NT2/D1 (cell line): ENCODE results near the gene TRIL.

ENCODE experiments used
- DNase-seq: peaks from one replicate; pipeline ENCODE4 v3.0.0-alpha.2; 2011; ENCODE audit warnings: low read depth, low spot score
- H3K27me3 ChIP-seq: 2 replicates; pipeline ENCODE4 v1.6.0; 2011; ENCODE audit warnings: mild to moderate bottlenecking; ENCODE audit not compliant: insufficient read length, insufficient read depth
- H3K36me3 ChIP-seq: 2 replicates; pipeline ENCODE4 v1.6.1; 2011; ENCODE audit warnings: mild to moderate bottlenecking, low read length, mixed read lengths; ENCODE audit not compliant: insufficient read depth, insufficient read length
- H3K4me1 ChIP-seq: 2 replicates; pipeline ENCODE4 v1.5.1; 2011; ENCODE audit not compliant: insufficient read depth, insufficient read length
- H3K4me3 ChIP-seq: 2 replicates; pipeline ENCODE4 v1.5.1; 2011; ENCODE audit warnings: low read depth; ENCODE audit not compliant: insufficient read length
- H3K9ac ChIP-seq: 2 replicates; pipeline ENCODE4 v1.6.0; 2011; ENCODE audit warnings: low read depth; ENCODE audit not compliant: insufficient read length
- H3K9me3 ChIP-seq: 2 replicates; pipeline ENCODE4 v1.5.1; 2011; ENCODE audit warnings: mild to moderate bottlenecking, low read length; ENCODE audit not compliant: insufficient read depth
- SUZ12 ChIP-seq: IDR thresholded peaks from 2 replicates; pipeline ENCODE4 v1.6.1; 2011; ENCODE audit not compliant: insufficient read length, insufficient read depth; ENCODE audit errors: extremely low read depth
- YY1 ChIP-seq: IDR thresholded peaks from 2 replicates; pipeline ENCODE4 v1.6.1; 2011; ENCODE audit not compliant: insufficient read length, insufficient read depth
- ZNF274 ChIP-seq: IDR thresholded peaks from 2 replicates; pipeline ENCODE4 v1.6.1; 2011; ENCODE audit warnings: mild to moderate bottlenecking, low read depth, low read length

The TRIL gene

DNA sequence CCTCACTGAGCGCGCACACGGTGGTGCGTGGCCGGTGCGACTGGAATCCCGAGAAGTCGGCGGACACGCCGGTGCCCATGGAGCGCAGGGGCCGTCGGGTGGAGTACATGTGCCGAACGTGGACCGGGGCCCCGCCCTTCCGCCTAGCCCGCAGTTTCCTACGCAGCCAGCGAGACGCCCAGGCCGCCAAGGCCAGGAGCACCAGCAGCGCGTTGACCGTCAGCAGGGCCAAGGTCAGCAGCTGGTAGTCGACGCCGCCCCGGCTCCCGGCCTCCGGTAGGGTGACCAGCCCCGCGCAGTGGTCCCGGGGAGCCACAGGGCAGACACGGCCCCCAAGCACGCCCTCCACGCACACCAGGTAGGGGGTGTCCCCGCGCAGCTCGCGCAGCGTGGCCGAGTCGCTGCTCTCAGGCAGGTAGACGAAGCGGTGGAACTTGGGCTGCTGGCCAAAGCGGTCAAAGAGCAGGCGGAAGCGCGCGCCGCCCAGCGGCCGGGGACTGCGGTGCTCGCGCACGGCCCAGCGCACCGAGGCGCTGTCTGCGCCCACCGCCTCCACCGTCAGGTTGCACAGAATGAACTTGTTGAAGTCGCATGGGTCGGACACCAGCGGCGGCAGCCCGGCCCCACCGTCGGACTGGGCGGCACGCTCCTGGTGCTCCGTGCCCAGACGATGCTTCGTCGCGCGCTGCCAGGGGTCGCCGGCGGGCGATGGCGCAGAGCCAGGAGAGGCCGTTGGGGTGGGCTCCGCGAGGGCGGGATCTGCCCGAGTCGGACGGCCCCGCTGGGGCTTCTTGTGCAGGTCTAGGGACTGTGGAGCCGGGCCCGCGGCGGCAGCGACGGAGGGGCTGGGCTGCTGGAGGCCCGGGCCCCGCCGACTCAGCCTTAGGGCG, 2.2 kb downstream of the TRIL start:
- Histone ChIP-seq H3K9ac (peak overlapping the region; percentile 45), H3K27me3 (peaks cover 44% of the 10 kb centered on the region), H3K9me3 (peaks cover 19% of the 10 kb centered on the region; the same call in 1 of the 2 replicates), H3K36me3 (no peaks in the 10 kb centered on the region), H3K4me3 (peak overlapping the region; percentile 32), H3K4me1 (peaks cover 13% of the 10 kb centered on the region)
- no peak for TF ChIP-seq ZNF274
- no peak for TF ChIP-seq SUZ12
- TF ChIP-seq YY1, result no peak
- DNase-seq, result no peak

DNA sequence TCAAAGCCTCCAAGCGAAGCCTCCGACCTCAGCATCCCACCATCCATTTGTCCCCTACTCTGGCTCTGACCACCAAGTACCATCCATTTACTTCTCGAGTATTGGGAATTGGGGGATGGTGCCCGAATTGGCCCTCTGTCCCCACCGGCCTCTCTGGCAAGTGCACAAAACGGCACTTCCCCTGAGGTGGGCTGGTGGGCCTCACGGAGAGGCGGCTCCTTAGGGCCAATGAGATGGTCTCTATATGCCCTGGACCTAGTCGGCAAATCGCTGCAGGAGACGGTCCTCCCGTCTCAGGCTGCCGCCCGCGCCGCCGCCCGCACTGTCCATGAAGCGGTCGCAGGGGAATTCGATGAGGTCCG, 2.8 kb downstream of the TRIL start:
- TF ChIP-seq ZNF274 (no peak), YY1 (no peak)
- Histone ChIP-seq H3K9ac (no peak overlapping the region), H3K4me3 (no peak overlapping the region), H3K36me3 (no peaks in the 10 kb centered on the region), H3K9me3 (peaks cover 19% of the 10 kb centered on the region; the same call in 1 of the 2 replicates), H3K4me1 (peaks cover 13% of the 10 kb centered on the region), H3K27me3 (peaks cover 44% of the 10 kb centered on the region)
- DNase-seq, result no peak

DNA sequence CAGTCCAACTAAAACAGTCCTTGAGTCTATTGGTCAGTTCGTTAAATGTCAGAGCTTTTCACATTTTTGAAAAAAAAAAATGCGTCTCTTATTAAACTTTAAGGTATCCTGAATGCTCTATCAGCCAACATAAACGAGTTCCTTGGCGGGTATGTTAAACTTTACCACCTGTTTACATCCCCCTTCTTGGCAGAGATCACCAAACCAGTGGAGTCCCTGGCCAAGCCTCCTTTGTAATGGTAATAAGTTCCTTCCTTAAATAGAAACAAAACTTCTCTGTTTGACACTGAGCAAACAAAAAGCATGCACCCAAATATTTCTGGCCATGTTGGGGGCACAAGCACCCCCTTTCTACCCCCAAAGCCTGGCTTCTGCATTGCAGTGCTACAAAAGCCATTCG, 3.2 kb downstream of the TRIL start:
- peaks cover 19% of the 10 kb centered on the region; the same call in 1 of the 2 replicates for H3K9me3 ChIP-seq
- H3K4me3 ChIP-seq, result no peak overlapping the region
- H3K27me3 ChIP-seq, result peaks cover 41% of the 10 kb centered on the region

DNA sequence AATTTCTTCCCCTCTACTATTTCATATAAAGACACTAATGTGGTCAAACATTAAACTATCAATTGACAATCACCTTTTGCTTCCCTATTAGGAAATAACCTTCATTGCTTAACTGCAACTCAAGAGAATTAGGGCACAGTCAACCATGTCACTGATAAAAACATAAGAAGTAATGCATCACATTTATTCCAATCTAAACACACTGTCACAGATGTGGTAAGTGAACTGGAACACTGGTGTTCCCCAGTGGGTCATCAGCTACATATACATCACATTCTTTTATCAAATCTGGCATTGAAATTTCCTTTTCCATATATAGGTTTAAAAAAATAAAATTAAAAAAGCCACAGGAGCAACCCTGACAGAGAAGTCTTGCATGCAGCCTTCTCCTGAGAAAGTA, 3.7 kb downstream of the TRIL start:
- no peak for TF ChIP-seq ZNF274
- TF ChIP-seq YY1, result no peak
- no peak for DNase-seq
- Histone ChIP-seq H3K9ac (no peak overlapping the region), H3K4me3 (no peak overlapping the region), H3K9me3 (peaks cover 19% of the 10 kb centered on the region; the same call in 1 of the 2 replicates), H3K27me3 (peaks cover 36% of the 10 kb centered on the region), H3K4me1 (peaks cover 13% of the 10 kb centered on the region), H3K36me3 (no peaks in the 10 kb centered on the region)

More for the DNA sequence above, 3.2 kb downstream of the TRIL start:
- no peak overlapping the region for H3K9ac ChIP-seq
- no peak for DNase-seq
- H3K4me1 ChIP-seq, result peaks cover 13% of the 10 kb centered on the region
- no peaks in the 10 kb centered on the region for H3K36me3 ChIP-seq
- no peak for TF ChIP-seq YY1
- no peak for TF ChIP-seq SUZ12
- no peak for TF ChIP-seq ZNF274

DNA sequence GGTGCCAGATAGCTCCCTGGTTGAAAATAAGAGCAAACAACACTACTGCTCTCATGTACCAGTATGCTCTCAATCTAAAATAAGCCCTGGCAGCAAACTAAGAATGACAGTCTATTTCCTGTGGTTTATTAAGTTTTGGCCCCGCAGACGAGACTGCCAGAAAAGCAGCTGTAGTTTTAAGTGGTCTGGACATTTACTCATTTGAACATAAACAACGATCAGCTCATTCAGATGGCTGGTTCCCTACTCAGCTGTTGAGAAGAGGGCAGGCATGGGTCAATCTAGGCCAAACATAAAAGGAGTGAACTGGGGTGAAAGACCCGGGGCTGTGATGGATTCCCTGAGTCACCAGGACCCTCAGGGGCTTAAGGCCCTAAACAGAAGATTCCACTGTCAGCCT, 4.5 kb downstream of the TRIL start:
- Histone ChIP-seq H3K4me3 (no peak overlapping the region), H3K9me3 (peaks cover 19% of the 10 kb centered on the region; the same call in 1 of the 2 replicates), H3K36me3 (no peaks in the 10 kb centered on the region), H3K9ac (no peak overlapping the region), H3K4me1 (peaks cover 13% of the 10 kb centered on the region), H3K27me3 (peaks cover 28% of the 10 kb centered on the region)
- no peak for DNase-seq
- TF ChIP-seq ZNF274, result no peak
- no peak for TF ChIP-seq SUZ12
- TF ChIP-seq YY1, result no peak

DNA sequence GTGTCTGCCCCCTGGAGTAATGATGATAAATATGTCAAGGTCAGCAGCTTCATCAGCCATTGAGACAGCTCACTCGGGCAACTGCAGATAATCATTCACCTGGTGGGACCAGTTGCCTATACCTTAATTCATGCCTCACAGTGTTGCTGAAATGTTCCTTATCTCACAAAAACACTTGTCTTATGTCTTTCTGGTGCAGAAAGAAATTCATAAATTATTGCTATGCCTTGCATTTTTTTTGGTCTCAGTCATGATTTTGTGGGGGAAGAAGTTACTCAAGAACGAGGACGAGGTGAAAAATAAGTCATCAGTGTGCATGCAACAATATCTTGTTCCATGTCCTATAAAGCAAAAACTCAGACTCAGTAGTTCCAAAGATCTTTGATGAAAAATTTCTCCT, 16.0 kb downstream of the TRIL start:
- no peak for TF ChIP-seq SUZ12
- no peak for TF ChIP-seq ZNF274
- TF ChIP-seq YY1, result no peak
- Histone ChIP-seq H3K9ac (no peak overlapping the region), H3K36me3 (no peaks in the 10 kb centered on the region)

DNA sequence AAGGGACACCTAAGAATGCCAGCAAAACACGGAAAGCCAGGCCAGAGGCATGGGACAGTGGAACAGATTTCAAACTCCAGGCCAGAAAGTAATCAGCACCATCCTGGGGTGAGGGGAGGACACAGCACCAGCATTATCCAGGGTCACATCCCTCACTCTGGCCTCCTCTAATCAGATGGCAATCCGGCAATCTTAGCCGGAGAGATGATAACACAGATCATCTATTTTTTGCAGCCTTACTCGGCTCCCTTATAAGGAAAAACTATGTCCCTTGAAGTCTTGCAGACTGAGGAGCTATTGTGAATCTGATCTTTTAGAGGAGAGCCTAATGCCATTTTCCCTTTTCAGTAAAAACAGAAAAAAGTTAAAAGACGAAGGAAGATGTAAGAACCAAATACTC, 16.5 kb downstream of the TRIL start:
- no peaks in the 10 kb centered on the region for H3K9me3 ChIP-seq
- no peak for DNase-seq
- no peak for TF ChIP-seq SUZ12
- peaks cover 3% of the 10 kb centered on the region for H3K4me1 ChIP-seq
- no peak overlapping the region for H3K4me3 ChIP-seq
- no peak overlapping the region for H3K9ac ChIP-seq
- no peaks in the 10 kb centered on the region for H3K36me3 ChIP-seq
- no peaks in the 10 kb centered on the region for H3K27me3 ChIP-seq

More for the DNA sequence above, 16.0 kb downstream of the TRIL start:
- Histone ChIP-seq H3K27me3 (no peaks in the 10 kb centered on the region), H3K9me3 (no peaks in the 10 kb centered on the region), H3K4me1 (peaks cover 3% of the 10 kb centered on the region), H3K4me3 (no peak overlapping the region)
- DNase-seq, result no peak
